ENCODE data around the gene CITED4. TPM values are rescaled to one million over a fixed set of nuclear protein-coding genes. Genes with fewer than 3 reads are reported as not detected.

CITED4 gene
- total RNA-seq, result 10 to 100 TPM; 23.7 to 49.5 (median 34.3) TPM
- polyA plus RNA-seq, result 10 to 100 TPM in 1 of 2 donors, 1 to 10 TPM in 1; 3.2 to 19.1 TPM
- long read RNA-seq, donor 1, transcript CITED4-201 (1 exons, 1,316 nt), result major isoform, 126 of 126 reads
- long read RNA-seq, donor 1, partial matches to known transcripts, result 0 of 126 reads
- long read RNA-seq, donor 1, other reads (novel, unspliced or antisense), result 0 of 126 reads
- long read RNA-seq, donor 2, result 0 reads
- long read RNA-seq, donor 3, transcript CITED4-201 (1 exons, 1,316 nt), result major isoform, 114 of 114 reads
- long read RNA-seq, donor 3, partial matches to known transcripts, result 0 of 114 reads
- long read RNA-seq, donor 3, other reads (novel, unspliced or antisense), result 0 of 114 reads

GRCh38 chr1:40862008-40862863, at the start of gene CITED4:
TSS of gene CITED4 (minus strand) at chr1:40862363. CDS start at chr1:40862127, 236 bp downstream.
- 3 to 6% (median 5%) methylated on average over 34 to 75 of the region's 75 CpGs for WGBS, 4 donors
- H3K27me3 ChIP-seq, result no peaks in the 10 kb centered on the region
- peak within 1 kb of the TSS; percentile 42 to 98 (median 76) for H3K4me3 ChIP-seq
- TF ChIP-seq POLR2A (IDR thresholded peaks at IDR 0.05) (peak; percentile 78 to 98), CTCF (IDR thresholded peaks at IDR 0.05) (peak; percentile 14 to 57 (median 30))
- DNase-seq (peak; percentile 95 to 98 (median 96)), ATAC-seq (peak; percentile 94 to 97 (median 95))
- peaks cover 0 to 43% (median 17%) of the 10 kb centered on the region in 12 donors for H3K4me1 ChIP-seq
- no peaks in the 10 kb centered on the region for H3K9me3 ChIP-seq
- H3K27ac ChIP-seq, result peak within 1 kb of the TSS; percentile 57 to 97 (median 88)
- intact Hi-C loops (cut with DNase I), result loop anchor here in 1 of 10 donors (5.0 kb wide), 1 partner anchor 85 kb away; no protein-coding TSS in a partner anchor
- H3K36me3 ChIP-seq, result no peaks in the 10 kb centered on the region

- no peak for ATAC-seq
- intact Hi-C loops (cut with DNase I), result no loop called here
These were observed 48.9 kb upstream of the CITED4 start for GRCh38 chr1:40911105-40911504.

GRCh38 chr1:40909281-40909680, 47.1 kb upstream of the CITED4 start:
- H3K27ac ChIP-seq, result no peak overlapping the region
- TF ChIP-seq POLR2A (IDR thresholded peaks at IDR 0.05) (no peak), CTCF (IDR thresholded peaks at IDR 0.05) (no peak)
- no peaks in the 10 kb centered on the region for H3K9me3 ChIP-seq
- WGBS, 4 donors, result 94 to 98% (median 95%) methylated on average over 9 of the region's 9 CpGs
- H3K4me1 ChIP-seq, result peaks cover 0 to 4% (median 0%) of the 10 kb centered on the region in 12 donors
- DNase-seq, result no peak
- H3K27me3 ChIP-seq, result peaks cover 0 to 3% (median 0%) of the 10 kb centered on the region in 9 donors
- H3K36me3 ChIP-seq, result no peaks in the 10 kb centered on the region
- H3K4me3 ChIP-seq, result no peak overlapping the region
- no peak for ATAC-seq
- intact Hi-C loops (cut with DNase I), result no loop called here

More at GRCh38 chr1:40911105-40911504, 48.9 kb upstream of the CITED4 start:
- no peak for TF ChIP-seq POLR2A (IDR thresholded peaks at IDR 0.05)
- no peak for TF ChIP-seq CTCF (IDR thresholded peaks at IDR 0.05)
- DNase-seq, result no peak
- Histone ChIP-seq H3K27me3 (peaks cover 0 to 3% (median 0%) of the 10 kb centered on the region in 9 donors), H3K27ac (no peak overlapping the region), H3K9me3 (no peaks in the 10 kb centered on the region), H3K4me1 (no peaks in the 10 kb centered on the region), H3K4me3 (no peak overlapping the region), H3K36me3 (no peaks in the 10 kb centered on the region)
- WGBS, 4 donors, result 84 to 94% (median 92%) methylated on average over 3 of the region's 3 CpGs

GRCh38 chr1:40908350-40908749, 46.2 kb upstream of the CITED4 start:
- TF ChIP-seq POLR2A (IDR thresholded peaks at IDR 0.05) (no peak), CTCF (IDR thresholded peaks at IDR 0.05) (no peak)
- Histone ChIP-seq H3K27me3 (peaks cover 0 to 3% (median 0%) of the 10 kb centered on the region in 9 donors), H3K27ac (no peak overlapping the region), H3K9me3 (no peaks in the 10 kb centered on the region), H3K4me3 (no peak overlapping the region), H3K4me1 (peaks cover 0 to 4% (median 0%) of the 10 kb centered on the region in 12 donors), H3K36me3 (no peaks in the 10 kb centered on the region)
- intact Hi-C loops (cut with DNase I), result no loop called here
- DNase-seq (no peak), ATAC-seq (no peak)
- WGBS, 4 donors, result 59 to 76% (median 69%) methylated on average over 6 of the region's 6 CpGs
